ENCODE results near the gene KIF16B. TPM values are rescaled to one million over a fixed set of nuclear protein-coding genes. Genes with fewer than 3 reads are reported as not detected.

Gene KIF16B
- polyA plus RNA-seq, 3 donors: 21.0 to 23.7 (median 21.4) TPM

- DNase-seq: no peak
These were observed 173.0 kb downstream of the KIF16B start for GRCh38 chr20:16400234-16400633.

- no peak for DNase-seq
These were observed 173.4 kb downstream of the KIF16B start for GRCh38 chr20:16399801-16400200.

GRCh38 chr20:16397086-16397485 is 176.2 kb downstream of the KIF16B start:
- DNase-seq: no peak

- DNase-seq: no peak
These were observed 177.9 kb downstream of the KIF16B start for GRCh38 chr20:16395366-16395765.

GRCh38 chr20:16394784-16395183 is 178.5 kb downstream of the KIF16B start:
- DNase-seq: no peak

GRCh38 chr20:16393836-16394235 is 179.4 kb downstream of the KIF16B start:
- DNase-seq: no peak

- no peak for DNase-seq
These were observed 180.0 kb downstream of the KIF16B start for GRCh38 chr20:16393297-16393696.

- no peak for DNase-seq
These were observed 180.9 kb downstream of the KIF16B start for GRCh38 chr20:16392346-16392745.

GRCh38 chr20:16390991-16391390 is 182.3 kb downstream of the KIF16B start:
- DNase-seq: no peak

- DNase-seq: no peak
These were observed 184.5 kb downstream of the KIF16B start for GRCh38 chr20:16388731-16389130.

- no peak for DNase-seq
These were observed 185.6 kb downstream of the KIF16B start for GRCh38 chr20:16387666-16388065.

GRCh38 chr20:16385891-16386290 is 187.4 kb downstream of the KIF16B start:
- DNase-seq: no peak

GRCh38 chr20:16385462-16385861 is 187.8 kb downstream of the KIF16B start:
- DNase-seq: no peak

GRCh38 chr20:16381444-16381843 is 191.8 kb downstream of the KIF16B start:
- no peak for DNase-seq

GRCh38 chr20:16378712-16379370 is 194.4 kb downstream of the KIF16B start:
- no peak for DNase-seq

GRCh38 chr20:16378122-16378521 is 195.1 kb downstream of the KIF16B start:
- no peak for DNase-seq

GRCh38 chr20:16369441-16369840 is 203.8 kb downstream of the KIF16B start:
- DNase-seq: no peak

GRCh38 chr20:16368645-16369292 is 204.5 kb downstream of the KIF16B start:
- DNase-seq: no peak

- DNase-seq: no peak
These were observed 205.2 kb downstream of the KIF16B start for GRCh38 chr20:16367948-16368560.

- no peak for DNase-seq
These were observed 206.7 kb downstream of the KIF16B start for GRCh38 chr20:16366529-16366928.

GRCh38 chr20:16364320-16364687 is 208.9 kb downstream of the KIF16B start:
- DNase-seq: no peak

GRCh38 chr20:16363506-16364319 is 209.5 kb downstream of the KIF16B start:
- no peak for DNase-seq

GRCh38 chr20:16362642-16363041 is 210.6 kb downstream of the KIF16B start:
- DNase-seq: no peak

All from renal pelvis (tissue), 4 donors.